AG09309 (cell line): Measurements from ENCODE around the gene GPD2.

ENCODE experiments used
- DNase-seq: peaks from one replicate; pipeline ENCODE4 v3.0.0-alpha.2; 2010; ENCODE audit warnings: low read depth
- H3K4me3 ChIP-seq: 2 replicates; pipeline ENCODE4 v1.5.1; 2011; ENCODE audit warnings: mild to moderate bottlenecking, low read depth, low read length, moderate library complexity; ENCODE audit not compliant: control insufficient read depth
- TF ChIP-seq, protein P1 (sequence below): IDR thresholded peaks from 2 replicates; pipeline ENCODE4 v1.5.1; 2011; ENCODE audit warnings: mild to moderate bottlenecking, low read depth, low read length, inconsistent platforms; ENCODE audit not compliant: insufficient read depth, control insufficient read depth; ENCODE audit errors: missing control alignments

The GPD2 gene

DNA sequence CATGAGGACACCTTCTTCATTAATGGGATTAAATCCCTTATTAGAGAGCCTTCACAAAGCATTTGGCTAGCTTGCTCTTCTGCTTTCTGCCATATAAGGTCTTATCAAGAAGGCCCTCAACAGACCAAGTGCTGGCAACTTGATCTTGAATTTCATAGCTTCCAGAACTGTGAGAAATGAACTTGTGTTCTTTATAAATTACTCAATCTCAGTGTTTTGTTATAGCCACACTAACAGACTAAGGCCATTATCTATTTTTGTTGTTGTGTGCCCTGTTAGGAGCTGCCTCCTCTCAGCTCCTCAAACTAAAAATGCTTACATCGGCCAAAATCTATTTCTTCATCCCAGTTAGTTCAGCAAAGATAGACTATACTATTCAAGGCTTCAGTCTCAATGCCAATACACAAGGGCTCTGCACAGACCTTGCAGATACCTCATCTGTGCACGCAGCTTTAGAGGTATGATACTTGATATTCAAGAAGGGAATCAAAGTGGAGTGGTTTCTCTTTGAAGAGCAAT lies 182.9 kb downstream of the GPD2 start:
- TF ChIP-seq, protein P1, sequence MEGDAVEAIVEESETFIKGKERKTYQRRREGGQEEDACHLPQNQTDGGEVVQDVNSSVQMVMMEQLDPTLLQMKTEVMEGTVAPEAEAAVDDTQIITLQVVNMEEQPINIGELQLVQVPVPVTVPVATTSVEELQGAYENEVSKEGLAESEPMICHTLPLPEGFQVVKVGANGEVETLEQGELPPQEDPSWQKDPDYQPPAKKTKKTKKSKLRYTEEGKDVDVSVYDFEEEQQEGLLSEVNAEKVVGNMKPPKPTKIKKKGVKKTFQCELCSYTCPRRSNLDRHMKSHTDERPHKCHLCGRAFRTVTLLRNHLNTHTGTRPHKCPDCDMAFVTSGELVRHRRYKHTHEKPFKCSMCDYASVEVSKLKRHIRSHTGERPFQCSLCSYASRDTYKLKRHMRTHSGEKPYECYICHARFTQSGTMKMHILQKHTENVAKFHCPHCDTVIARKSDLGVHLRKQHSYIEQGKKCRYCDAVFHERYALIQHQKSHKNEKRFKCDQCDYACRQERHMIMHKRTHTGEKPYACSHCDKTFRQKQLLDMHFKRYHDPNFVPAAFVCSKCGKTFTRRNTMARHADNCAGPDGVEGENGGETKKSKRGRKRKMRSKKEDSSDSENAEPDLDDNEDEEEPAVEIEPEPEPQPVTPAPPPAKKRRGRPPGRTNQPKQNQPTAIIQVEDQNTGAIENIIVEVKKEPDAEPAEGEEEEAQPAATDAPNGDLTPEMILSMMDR: no peak

DNA sequence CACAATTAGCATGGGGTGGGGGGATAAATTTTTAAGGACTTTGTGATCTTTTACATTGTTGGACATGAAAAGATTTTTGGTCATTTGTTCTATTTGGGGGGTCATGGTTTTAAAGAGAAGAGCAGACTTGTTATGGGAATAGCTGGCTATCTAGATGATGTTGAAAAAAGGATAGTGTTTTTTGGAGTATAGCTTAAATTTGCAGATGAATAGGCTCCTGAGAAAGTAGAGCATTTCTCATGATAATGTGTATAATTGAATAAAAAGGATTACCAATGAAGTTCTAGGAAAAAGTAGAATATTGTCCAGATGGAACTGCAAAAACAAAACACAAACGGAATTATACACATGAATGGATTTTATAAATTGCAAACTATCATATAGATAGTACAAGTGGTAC lies 186.3 kb downstream of the GPD2 start:
- no peak overlapping the region for H3K4me3 ChIP-seq
- TF ChIP-seq, protein P1: no peak
- no peak for DNase-seq

More for the DNA sequence above, 182.9 kb downstream of the GPD2 start:
- no peak for DNase-seq
- no peak overlapping the region for H3K4me3 ChIP-seq

DNA sequence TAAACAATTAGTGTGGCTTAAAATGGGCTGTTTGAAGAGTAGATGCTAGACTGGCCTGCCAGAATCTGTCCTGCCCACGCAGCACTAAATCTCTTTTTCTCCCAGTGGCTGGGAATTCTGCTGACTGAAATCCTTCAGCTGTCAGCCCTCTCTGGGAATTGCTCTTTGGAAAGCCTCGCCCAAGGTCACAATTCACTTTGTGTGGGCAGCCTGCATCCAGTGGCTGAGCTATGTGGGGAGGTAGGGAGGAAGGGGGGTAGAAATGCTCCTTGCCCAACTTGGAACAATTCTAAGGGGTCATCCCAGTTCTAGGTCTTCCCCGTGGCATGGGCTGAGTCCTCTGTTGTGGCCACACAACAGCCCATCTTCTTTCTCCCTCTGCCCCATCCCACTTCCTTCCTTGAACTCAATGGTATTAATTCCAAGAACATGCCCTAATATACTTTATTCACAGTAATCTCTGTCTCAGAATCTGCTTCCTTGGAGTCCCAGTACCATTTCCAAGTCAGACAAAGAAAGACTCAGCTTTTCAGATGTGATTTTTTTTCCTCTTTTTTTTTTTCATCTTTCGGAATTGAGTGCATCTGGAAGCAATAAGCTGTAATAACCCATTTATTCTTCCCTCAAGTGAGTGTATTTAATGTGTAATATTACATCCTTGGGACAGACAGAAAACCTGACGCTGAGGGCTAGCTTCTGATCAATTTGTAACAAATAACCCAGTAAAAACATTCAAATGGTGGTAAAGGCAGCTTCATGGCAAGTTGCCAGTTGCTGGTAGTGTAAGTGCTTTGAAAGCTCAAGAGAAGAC lies 189.4 kb downstream of the GPD2 start:
- TF ChIP-seq, protein P1: no peak
- no peak for DNase-seq
- H3K4me3 ChIP-seq: no peak overlapping the region

DNA sequence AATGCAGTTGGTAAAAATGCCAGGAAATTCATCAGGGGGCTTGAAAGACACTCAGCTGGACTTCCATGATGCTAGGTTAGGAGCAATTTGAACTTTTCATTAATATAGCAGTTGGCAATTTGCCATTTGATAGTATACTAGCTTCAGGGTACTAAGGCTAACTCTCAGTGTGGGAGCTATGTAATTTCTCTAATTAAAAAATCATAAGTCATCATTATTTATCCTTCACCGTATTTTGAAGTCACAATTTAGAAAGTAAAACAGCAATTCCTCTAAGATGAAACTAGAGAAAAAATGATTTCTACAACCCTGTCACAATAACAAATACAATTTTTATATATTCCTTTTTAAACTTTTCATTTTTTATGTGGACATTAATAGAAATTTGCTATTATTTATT lies 190.8 kb downstream of the GPD2 start:
- H3K4me3 ChIP-seq: no peak overlapping the region
- DNase-seq: no peak
- TF ChIP-seq, protein P1: no peak

DNA sequence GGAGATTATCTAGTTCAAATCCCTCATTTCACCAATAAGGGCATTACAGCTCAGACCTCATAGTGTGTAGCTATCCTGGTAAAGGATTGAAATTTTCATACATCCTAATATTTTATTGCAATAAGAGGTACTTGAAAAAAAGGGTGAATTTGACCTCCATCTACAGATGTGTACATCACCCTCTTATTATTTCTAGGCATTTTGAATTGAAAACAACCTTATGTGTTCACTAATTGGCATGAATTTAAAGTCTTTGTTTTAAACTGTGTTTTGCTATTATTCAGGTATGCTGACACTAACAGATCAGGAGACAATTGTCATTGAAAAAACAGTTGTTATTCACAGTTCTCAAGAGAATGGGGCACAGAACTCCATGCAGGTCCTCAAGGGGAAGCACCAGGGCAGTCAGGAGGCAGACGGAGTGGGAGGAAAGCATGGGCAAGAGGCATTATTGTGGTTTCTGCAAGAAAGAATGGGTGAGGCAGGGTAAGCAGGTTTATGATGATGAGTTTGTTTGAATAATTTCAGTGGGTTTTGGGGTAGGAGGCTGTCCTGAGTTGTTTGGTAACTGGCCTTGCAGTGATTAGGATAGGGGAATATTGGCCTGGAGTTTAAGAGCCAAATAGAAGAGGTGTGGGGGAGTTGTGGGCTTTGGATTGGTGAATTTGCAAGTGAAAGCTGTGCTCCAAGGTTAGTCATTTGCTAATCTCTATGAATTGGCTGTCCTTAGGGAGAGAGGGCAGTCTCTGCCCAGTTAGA lies 194.6 kb downstream of the GPD2 start:
- no peak overlapping the region for H3K4me3 ChIP-seq
- TF ChIP-seq, protein P1: no peak

DNA sequence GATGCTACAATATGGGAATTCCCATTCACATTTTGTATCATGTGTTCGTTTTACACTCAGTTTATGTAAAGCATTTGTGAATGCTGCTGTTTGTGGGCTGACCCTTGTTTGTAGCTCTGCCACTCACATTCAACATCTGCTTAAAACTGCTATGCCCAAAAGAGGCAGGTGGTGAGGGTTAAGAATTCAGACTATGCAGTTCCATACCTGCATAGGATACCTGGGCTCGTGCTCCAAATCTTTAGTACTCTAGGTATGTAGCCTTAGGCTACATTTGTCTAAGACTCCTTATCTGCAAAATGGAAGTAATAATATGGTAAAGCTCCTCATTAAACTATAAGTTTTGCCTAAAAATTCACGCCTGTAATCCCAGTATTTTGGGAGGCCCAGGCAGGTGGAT lies 199.5 kb downstream of the GPD2 start:
- no peak overlapping the region for H3K4me3 ChIP-seq
- no peak for DNase-seq
- TF ChIP-seq, protein P1: no peak

More for the DNA sequence above, 194.6 kb downstream of the GPD2 start:
- no peak for DNase-seq
